ENCODE measurements around the gene MPP7. TPM values are rescaled to one million over a fixed set of nuclear protein-coding genes. Genes with fewer than 3 reads are reported as not detected.

MPP7 gene
- total and polyA plus RNA-seq, 2 of the 8 experiments (the other 6 are each of a cell fraction or from before 2014, with no cell fraction given) = 1.9 to 9.3 TPM

DNA sequence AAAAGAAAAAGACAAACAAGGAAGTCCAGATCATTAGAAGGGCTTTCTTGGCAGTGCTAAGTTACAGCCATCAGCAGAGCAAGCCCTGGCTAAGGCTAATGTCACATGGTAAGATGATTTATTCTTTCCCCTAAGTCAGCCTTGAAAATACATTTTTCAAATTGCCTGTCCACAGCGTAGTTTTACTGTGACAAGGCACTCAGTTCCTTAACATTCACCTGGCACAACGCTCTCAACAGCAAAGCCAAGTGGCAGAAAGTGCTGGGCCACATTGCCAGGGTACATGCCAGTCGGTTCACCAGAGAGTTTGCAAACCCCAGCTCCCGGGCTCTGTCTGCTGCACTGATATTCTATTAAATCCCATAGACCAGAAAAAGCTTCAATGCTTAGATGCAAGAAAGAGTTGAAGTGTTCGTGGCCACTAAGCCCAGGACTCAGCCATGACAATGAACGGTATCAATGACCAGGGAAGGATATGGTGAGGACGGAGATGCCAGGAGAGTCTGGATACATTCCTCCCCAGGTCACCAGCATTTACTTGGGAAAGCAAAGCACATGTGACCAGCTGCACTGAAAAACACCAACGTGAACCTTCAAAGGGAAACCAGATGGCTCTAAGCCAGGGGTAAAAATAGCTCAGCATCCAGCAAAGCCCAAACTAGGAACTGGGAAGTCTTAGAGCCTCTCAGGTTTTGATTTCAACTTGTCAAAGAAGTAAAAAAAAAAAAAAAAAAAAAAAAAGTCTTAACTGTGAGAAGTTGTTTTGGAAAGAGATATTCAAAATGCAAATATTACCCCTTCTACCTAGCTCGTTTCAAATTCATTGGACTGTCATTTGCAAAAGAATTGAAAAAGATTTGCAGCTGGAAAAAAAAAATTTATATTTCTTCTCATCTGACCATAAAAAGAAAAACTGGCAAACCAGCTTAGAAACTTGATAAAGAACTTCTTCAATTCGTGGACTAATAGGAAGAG is 23.9 kb upstream of the MPP7 start:
- Histone ChIP-seq H3K4me2 (ENCODE audit: insufficient read depth in 1 of 2, low read depth in 2 of 2, low read length in 2 of 2) (no peak overlapping the region), H3K79me2 (ENCODE audit: control insufficient read depth in 1 of 2, insufficient read depth in 2 of 2, low read length in 2 of 2) (no peaks in the 10 kb centered on the region), H3K23ac (ENCODE audit: insufficient read length) (no peak overlapping the region), H2BK20ac (ENCODE audit: low read length) (no peak overlapping the region), H3K9me3 (ENCODE audit: insufficient read depth in 2 of 2, low read depth in 1 of 2, low read length in 1 of 2) (no peaks in the 10 kb centered on the region), H2AK5ac (ENCODE audit: low read depth, low read length) (no peak overlapping the region), H4K8ac (ENCODE audit: extremely low read depth, insufficient read depth, low read length) (no peak overlapping the region), H3K23me2 (ENCODE audit: low read depth, low read length) (no peaks in the 10 kb centered on the region), H2BK5ac (ENCODE audit: low read depth, low read length) (0 out of 2 replicates have a peak overlapping the region, but pooled peaks have one; percentile 9), H2BK12ac (ENCODE audit: low read depth, low read length) (no peak overlapping the region), H4K20me1 (replicated peaks in 1 of 2; ENCODE audit: control insufficient read depth in 1 of 2, insufficient read depth in 2 of 2, low read length in 2 of 2) (no peaks in the 10 kb centered on the region), H3K79me1 (ENCODE audit: low read depth, low read length) (no peaks in the 10 kb centered on the region), H2BK15ac (ENCODE audit: low read length) (no peak overlapping the region), H3K4me1 (replicated peaks in 1 of 4; ENCODE audit: control insufficient read depth in 3 of 4, insufficient read depth in 4 of 4, low read length in 3 of 4) (peaks cover 0 to 10% (median 1%) of the 10 kb centered on the region in 4 experiments; a peak in 3 of 7 replicates), H3K56ac (replicated peaks; ENCODE audit: insufficient read length, low read depth, low read length) (no peak overlapping the region), H3K4ac (replicated peaks; ENCODE audit: insufficient read length, low read depth, low read length) (no peak overlapping the region), H3K9ac (replicated peaks in 1 of 4; ENCODE audit: extremely low read depth in 1 of 4, low read depth in 3 of 4, low read length in 3 of 4) (no peak overlapping the region; a peak in 2 of 7 replicates), H3K4me3 (ENCODE audit: extremely low read depth in 1 of 4, insufficient read depth in 2 of 4, low read depth in 3 of 4, low read length in 4 of 4) (no peak overlapping the region), H2AFZ (ENCODE audit: low read length) (peak overlapping the region; percentile 89), H3K18ac (ENCODE audit: extremely low read depth, low read length) (no peak overlapping the region), H4K5ac (ENCODE audit: insufficient read length, low read depth, low read length) (no peak overlapping the region), H3K27ac (ENCODE audit: low read depth, low read length) (no peak overlapping the region), H4K91ac (replicated peaks; ENCODE audit: insufficient read length, low read length) (no peak overlapping the region), H3K27me3 (replicated peaks in 1 of 4; ENCODE audit: control insufficient read depth in 3 of 4, extremely low read depth in 1 of 4, insufficient read depth in 3 of 4, low read length in 3 of 4) (no peaks in the 10 kb centered on the region), H2BK120ac (replicated peaks; ENCODE audit: low read depth, low read length) (no peak overlapping the region), H3K36me3 (ENCODE audit: control insufficient read depth in 2 of 4, insufficient read depth in 4 of 4, low read length in 3 of 4) (no peaks in the 10 kb centered on the region), H3K14ac (ENCODE audit: insufficient read length) (no peak overlapping the region)
- DNase-seq (ENCODE audit: low read depth in 1 of 2, low spot score in 2 of 2) = no peak
- ChIA-PET POLR2A (ENCODE audit: partially characterized antibody) (interaction anchor here (0.7 kb wide), 1 partner anchor 213 kb away, joined by 4 read pairs; no protein-coding TSS in a partner anchor), CTCF (ENCODE audit: partially characterized antibody) (interaction anchor here (0.6 to 1.7 kb wide), 9 partner anchors 12 to 648 kb away, joined by 3 to 5 read pairs (median 3); no protein-coding TSS in a partner anchor)
- no peak for FAIRE-seq
- 79% methylated on average over 10 of the region's 10 CpGs; no CpG with 5 or more reads in 1 of the 2 experiments for WGBS, 2 experiments (ENCODE audit: extremely low coverage in 1 of 2, insufficient coverage in 1 of 2, insufficient read length in 1 of 2, insufficient replicate concordance in 2 of 2, low coverage in 1 of 2, low lambda C conversion rate in 2 of 2, missing lambda C conversion rate in 1 of 2)
- TF ChIP-seq TAF7 (optimal IDR thresholded peaks at IDR 0.05; ENCODE audit: borderline replicate concordance, low read depth, low read length) (no peak), JUN (IDR thresholded peaks at IDR 0.05; ENCODE audit: low read depth, low read length) (no peak), EGR1 (IDR thresholded peaks at IDR 0.05; ENCODE audit: borderline replicate concordance, low read depth, low read length) (no peak), SUZ12 (IDR thresholded peaks at IDR 0.05; ENCODE audit: low read length) (no peak), CHD2 (IDR thresholded peaks at IDR 0.05; ENCODE audit: low read length) (no peak)

Data from H1 (cell line).